Measurements from ENCODE around the gene TFAP2A.

The TFAP2A gene

DNA sequence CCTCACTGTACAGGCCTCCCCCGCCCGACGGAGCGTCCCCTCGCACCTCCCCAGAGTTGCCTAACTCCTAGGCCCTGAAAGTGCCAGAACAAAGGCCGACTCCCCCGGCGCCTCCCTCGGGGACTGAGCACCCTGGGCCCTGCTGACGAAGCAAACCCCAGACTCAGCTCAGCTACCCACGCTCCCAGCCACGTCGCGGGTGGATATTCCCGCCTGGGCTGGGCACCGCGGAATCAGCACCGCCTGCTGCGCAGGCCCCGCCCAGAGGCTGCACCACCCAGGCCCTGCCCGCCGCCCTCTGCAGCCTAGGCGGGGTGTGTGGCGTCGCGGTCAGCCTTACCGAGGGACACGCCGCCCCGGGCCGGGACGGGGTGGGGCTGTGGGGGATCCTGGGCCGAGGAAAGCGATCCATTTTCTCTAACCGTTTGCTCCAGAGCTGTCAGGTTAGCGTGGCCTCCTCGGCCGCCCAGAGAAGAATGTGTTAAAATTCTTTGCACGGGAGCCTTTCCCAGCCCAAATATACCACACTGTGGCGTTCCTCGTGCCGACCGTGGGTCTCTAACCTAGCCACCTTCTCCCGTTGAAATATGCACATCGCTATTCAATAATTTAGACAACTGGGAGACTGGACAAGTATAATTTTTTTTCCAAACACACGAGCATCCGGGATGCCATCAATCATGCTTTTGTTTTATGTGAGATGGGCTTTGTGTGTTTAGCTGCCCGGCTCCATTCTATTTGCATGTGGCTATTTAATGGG lies 31.4 kb downstream of the TFAP2A start:
- TF ChIP-seq, protein P1, sequence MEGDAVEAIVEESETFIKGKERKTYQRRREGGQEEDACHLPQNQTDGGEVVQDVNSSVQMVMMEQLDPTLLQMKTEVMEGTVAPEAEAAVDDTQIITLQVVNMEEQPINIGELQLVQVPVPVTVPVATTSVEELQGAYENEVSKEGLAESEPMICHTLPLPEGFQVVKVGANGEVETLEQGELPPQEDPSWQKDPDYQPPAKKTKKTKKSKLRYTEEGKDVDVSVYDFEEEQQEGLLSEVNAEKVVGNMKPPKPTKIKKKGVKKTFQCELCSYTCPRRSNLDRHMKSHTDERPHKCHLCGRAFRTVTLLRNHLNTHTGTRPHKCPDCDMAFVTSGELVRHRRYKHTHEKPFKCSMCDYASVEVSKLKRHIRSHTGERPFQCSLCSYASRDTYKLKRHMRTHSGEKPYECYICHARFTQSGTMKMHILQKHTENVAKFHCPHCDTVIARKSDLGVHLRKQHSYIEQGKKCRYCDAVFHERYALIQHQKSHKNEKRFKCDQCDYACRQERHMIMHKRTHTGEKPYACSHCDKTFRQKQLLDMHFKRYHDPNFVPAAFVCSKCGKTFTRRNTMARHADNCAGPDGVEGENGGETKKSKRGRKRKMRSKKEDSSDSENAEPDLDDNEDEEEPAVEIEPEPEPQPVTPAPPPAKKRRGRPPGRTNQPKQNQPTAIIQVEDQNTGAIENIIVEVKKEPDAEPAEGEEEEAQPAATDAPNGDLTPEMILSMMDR (conservative IDR thresholded peaks at IDR 0.05): no peak
- peak overlapping the region; percentile 27; the same call in 1 of the 2 replicates for H3K27ac ChIP-seq

DNA sequence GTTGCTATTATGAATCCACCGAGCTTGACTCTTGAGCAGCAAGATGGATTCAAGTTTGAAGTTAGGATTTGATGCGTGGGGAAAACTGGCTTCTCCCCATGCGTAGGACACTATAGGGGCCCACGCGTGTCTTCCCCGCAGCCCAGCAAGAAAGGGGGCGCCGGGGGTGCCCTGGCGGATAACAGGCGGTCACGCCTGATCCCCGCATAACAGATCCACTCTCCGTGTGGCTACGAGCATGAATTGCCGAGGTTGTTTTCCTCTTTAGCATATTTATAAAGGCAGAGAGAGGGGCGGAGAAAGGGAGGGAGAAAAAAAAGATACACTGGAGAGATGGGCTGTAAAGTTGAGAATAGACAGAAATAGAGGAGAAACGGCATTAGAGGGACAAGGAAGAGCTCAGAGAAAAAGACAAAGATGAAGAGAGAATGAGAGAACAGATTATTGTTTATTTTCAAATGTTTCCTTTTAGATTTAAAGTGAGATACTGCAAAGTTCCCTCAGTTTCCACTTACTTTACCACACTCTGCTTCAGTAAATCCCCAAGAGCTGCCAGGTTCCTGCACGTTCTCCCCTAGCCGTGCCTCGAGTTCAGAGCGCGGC lies 32.0 kb downstream of the TFAP2A start:
- no peak overlapping the region for H3K27ac ChIP-seq
- TF ChIP-seq, protein P1 (conservative IDR thresholded peaks at IDR 0.05): no peak

GRCh38 chr6:10382322-10382721 lies 32.6 kb downstream of the TFAP2A start:
- TF ChIP-seq, protein P1 (conservative IDR thresholded peaks at IDR 0.05): no peak
- H3K27ac ChIP-seq: no peak overlapping the region

GRCh38 chr6:10381830-10382208 lies 33.1 kb downstream of the TFAP2A start:
- TF ChIP-seq, protein P1 (conservative IDR thresholded peaks at IDR 0.05): no peak
- no peak overlapping the region for H3K27ac ChIP-seq

DNA sequence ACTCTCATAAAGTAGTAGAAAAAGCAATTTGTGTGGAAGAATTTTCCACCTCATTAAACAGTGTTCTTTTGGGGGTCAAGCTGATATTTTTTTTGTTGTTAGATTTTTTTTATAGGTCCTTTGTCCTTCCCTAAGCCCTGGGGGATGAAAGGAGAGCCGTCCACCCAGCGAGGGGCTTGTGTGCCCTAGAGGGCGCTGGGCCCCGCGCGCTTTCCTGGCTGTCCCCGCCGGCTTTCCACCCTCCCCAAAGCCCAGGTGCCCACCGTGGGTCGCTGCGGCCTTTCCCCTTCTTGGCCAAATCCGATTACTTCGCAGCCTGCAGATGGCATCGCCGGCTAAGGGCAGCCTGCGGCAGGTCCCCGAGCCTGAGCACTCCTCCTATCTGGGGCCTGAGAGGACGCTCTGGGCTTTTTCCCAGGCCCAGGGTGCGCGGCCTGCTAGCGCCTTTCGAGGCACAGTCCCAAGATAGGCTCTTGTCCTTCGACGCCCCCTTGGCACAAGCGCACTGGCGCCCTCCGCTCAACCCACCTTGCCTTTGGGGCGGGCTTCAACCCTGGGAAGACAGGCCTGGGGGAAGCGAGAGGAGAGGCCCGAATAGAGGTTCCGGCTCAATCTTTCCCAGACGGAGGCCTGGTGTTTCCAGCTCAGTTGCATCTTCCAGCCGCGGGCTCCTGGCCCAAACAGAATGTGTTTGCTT lies 33.6 kb downstream of the TFAP2A start:
- TF ChIP-seq, protein P1 (conservative IDR thresholded peaks at IDR 0.05): no peak
- H3K27ac ChIP-seq: no peak overlapping the region

DNA sequence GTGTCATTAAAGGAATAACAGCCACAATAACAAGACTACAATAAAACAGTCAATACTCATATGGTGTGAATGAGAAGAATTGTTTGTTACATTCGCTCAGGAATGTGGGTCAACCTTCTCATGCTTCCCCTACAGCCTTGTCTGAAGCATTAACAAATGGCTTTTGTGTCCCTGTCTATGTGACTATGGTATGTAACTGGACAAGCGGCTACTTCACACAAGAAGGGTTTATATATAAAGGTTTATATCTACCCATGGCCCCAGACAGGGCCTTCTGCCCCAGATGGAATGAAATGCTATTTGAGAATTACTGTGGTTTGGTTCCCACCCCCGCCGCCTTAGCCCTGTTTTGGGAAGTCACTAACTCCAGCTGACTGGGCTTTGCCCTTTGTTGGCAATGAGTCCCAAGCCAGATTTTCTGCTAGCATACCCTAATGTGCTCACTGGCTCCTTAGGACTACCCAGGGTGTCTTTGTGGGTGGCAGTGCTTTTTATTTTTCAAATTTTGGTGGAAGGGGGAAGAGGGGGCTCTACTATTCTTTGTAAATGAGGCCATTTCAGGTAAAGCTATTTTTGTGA lies 39.4 kb downstream of the TFAP2A start:
- H3K27ac ChIP-seq: no peak overlapping the region
- TF ChIP-seq, protein P1 (conservative IDR thresholded peaks at IDR 0.05): no peak

Data from VCaP (cell line).